ENCODE results near the gene RHOG. TPM values are rescaled to one million over a fixed set of nuclear protein-coding genes. Genes with fewer than 3 reads are reported as not detected.
A peak's percentile ranks its signal among the peaks of the same experiment; 100 is the strongest.

Gene RHOG
- total and polyA plus RNA-seq, 2 donors = 35.1 to 77.3 TPM

DNA sequence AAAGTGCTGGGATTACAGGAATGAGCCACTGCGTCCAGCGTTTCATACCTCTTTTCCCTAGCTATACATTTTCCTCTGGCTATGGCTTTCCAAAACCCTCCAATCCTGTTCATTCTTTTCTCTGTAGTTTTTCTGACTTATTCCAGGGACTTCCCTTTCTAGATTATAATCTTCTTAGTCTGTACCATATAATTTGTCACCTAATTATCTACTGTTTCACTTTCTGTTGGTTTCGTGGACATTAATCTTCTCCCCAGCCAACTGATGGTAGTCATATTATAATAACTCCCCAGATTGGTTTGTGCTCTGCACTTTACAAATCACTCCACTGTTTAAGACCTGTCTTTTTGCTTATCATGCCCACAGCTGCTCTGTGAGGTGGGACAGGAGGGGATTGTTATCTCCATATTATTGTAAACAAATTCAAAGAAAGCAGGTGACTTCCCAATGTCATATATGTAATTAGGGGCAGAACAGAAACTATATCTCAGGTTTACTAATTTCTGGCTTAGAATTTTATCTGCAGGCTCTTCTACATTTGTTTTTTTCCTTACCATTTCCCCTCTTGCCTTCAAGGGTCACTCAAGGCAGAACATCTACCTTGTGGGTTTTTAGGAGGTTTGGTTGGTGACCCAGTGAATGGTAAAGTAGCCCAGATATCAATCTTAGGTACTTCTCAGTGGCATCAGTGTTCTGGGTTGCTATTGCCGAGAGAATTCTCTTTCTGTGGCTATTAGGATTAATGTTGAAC is 38.6 kb upstream of the RHOG start:
- peaks cover 11 to 23% of the 10 kb centered on the region in 2 donors for H3K4me1 ChIP-seq (ENCODE audit: control insufficient read depth in 2 of 2, insufficient read depth in 2 of 2, low read length in 2 of 2)
- 58% methylated on average over 4 of the region's 4 CpGs for WGBS
- peaks cover 3 to 4% of the 10 kb centered on the region in 2 donors for H3K36me3 ChIP-seq (ENCODE audit: control insufficient read depth in 2 of 2, insufficient read depth in 2 of 2, low read length in 1 of 2)
- no peak overlapping the region for H3K27ac ChIP-seq (ENCODE audit: low read depth in 1 of 2, low read length in 1 of 2)
- H3K4me3 ChIP-seq (ENCODE audit: low read length in 2 of 2) = no peak overlapping the region
- no peaks in the 10 kb centered on the region for H3K27me3 ChIP-seq (ENCODE audit: control insufficient read depth in 2 of 2, insufficient read depth in 1 of 2, low read length in 1 of 2)
- no peaks in the 10 kb centered on the region for H3K9me3 ChIP-seq (ENCODE audit: control insufficient read depth in 2 of 2, insufficient read depth in 1 of 2, low read length in 1 of 2)
- DNase-seq (ENCODE audit: low read depth in 6 of 9, low spot score in 9 of 9) = no peak

DNA sequence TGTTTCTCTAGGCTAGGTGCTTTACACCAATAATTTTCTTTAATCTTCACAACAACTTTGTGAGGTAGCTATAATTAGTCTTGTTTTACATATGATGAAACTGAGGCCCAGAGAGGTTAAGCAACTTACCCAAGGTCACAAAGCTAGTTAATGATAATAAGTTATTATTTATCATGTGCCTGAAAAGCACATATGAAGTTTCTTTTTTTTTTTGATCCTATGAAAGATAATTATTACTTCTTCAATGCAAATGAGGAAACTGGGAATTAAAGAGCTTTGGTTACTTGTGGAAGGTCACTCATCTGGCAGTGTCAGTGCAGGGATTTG is 37.5 kb upstream of the RHOG start:
- Histone ChIP-seq H3K36me3 (ENCODE audit: control insufficient read depth in 2 of 2, insufficient read depth in 2 of 2, low read length in 1 of 2) (peaks cover 4% of the 10 kb centered on the region in 2 donors), H3K4me3 (ENCODE audit: low read length in 2 of 2) (no peak overlapping the region), H3K27ac (ENCODE audit: low read depth in 1 of 2, low read length in 1 of 2) (no peak overlapping the region), H3K9me3 (ENCODE audit: control insufficient read depth in 2 of 2, insufficient read depth in 1 of 2, low read length in 1 of 2) (no peaks in the 10 kb centered on the region), H3K4me1 (ENCODE audit: control insufficient read depth in 2 of 2, insufficient read depth in 2 of 2, low read length in 2 of 2) (peaks cover 11 to 26% of the 10 kb centered on the region in 2 donors), H3K27me3 (ENCODE audit: control insufficient read depth in 2 of 2, insufficient read depth in 1 of 2, low read length in 1 of 2) (no peaks in the 10 kb centered on the region)
- DNase-seq (ENCODE audit: low read depth in 6 of 9, low spot score in 9 of 9) = no peak

DNA sequence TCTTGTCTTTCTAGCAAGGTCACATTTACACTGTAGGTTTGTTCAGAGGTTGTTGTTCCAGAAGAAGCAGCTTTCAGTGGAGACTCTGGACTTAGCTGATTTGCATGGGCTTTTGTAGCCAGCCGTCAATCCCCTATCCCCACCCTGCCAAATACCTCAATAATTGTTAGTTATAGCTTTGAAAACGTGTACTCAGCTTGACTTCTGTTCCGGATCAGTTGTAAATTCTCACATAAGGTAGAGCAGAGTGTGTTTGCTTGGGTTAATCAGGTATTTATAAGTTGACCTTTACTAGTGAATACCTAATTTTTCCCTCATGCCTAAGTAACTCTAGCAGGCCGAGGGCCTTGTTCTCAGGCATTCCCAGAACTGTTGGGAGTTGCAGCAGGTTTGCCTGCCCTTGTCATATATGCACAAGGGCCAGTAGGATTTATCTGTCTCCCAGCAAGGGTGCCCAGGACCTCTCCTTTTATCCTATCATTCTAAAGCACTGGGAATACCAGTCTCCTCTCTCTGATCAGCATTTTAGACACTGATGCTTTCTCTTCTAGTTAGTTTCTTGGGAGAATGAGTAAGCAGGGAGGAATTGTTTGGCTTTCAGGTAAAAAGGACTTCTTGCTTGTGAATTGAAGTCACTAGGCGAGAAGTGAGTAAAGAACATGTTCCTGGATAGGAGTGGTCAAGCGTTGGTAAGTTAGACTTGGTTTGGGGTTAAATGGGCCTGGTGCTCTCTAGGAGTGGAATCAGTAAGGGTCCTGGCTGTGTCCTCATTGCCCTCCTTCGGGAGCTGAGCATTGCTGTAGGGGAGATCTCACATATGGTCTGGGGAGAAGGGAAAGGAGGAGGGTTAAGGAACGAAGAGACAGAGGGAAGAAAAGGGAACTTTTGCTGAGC is 36.9 kb upstream of the RHOG start:
- no peak for DNase-seq (ENCODE audit: low read depth in 6 of 9, low spot score in 9 of 9)
- Histone ChIP-seq H3K36me3 (ENCODE audit: control insufficient read depth in 2 of 2, insufficient read depth in 2 of 2, low read length in 1 of 2) (peaks cover 4 to 8% of the 10 kb centered on the region in 2 donors), H3K27ac (ENCODE audit: low read depth in 1 of 2, low read length in 1 of 2) (no peak overlapping the region), H3K4me3 (ENCODE audit: low read length in 2 of 2) (no peak overlapping the region), H3K27me3 (ENCODE audit: control insufficient read depth in 2 of 2, insufficient read depth in 1 of 2, low read length in 1 of 2) (no peaks in the 10 kb centered on the region), H3K4me1 (ENCODE audit: control insufficient read depth in 2 of 2, insufficient read depth in 2 of 2, low read length in 2 of 2) (peaks cover 11 to 26% of the 10 kb centered on the region in 2 donors), H3K9me3 (ENCODE audit: control insufficient read depth in 2 of 2, insufficient read depth in 1 of 2, low read length in 1 of 2) (no peaks in the 10 kb centered on the region)
- WGBS = 95% methylated on average over 8 of the region's 8 CpGs

DNA sequence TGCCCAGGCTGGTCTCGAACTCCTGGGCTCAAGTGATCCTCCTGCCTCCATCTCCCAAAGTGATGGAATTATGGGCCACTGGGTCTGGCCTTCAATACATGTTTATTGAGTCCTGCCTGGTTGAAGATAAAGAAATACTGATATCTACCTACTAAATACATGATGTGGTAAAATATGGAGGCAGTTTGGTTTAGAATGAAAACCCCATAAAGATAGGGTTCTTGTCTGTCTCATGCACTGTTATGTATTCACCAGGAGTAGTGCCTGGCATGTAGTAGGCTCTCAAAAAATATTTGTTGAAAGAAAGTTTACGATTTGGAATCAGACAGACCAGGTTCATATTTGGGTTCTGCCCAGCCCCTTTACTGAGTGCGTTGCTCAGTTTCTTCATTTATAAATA is 35.9 kb upstream of the RHOG start:
- no peaks in the 10 kb centered on the region for H3K9me3 ChIP-seq (ENCODE audit: control insufficient read depth in 2 of 2, insufficient read depth in 1 of 2, low read length in 1 of 2)
- 96% methylated on average over 3 of the region's 3 CpGs for WGBS
- no peak for DNase-seq (ENCODE audit: low read depth in 6 of 9, low spot score in 9 of 9)
- peak overlapping the region in 1 of 2 donors; percentile 0 for H3K27ac ChIP-seq (ENCODE audit: low read depth in 1 of 2, low read length in 1 of 2)
- peaks cover 7 to 8% of the 10 kb centered on the region in 2 donors for H3K36me3 ChIP-seq (ENCODE audit: control insufficient read depth in 2 of 2, insufficient read depth in 2 of 2, low read length in 1 of 2)
- H3K4me1 ChIP-seq (ENCODE audit: control insufficient read depth in 2 of 2, insufficient read depth in 2 of 2, low read length in 2 of 2) = peaks cover 11 to 26% of the 10 kb centered on the region in 2 donors
- H3K27me3 ChIP-seq (ENCODE audit: control insufficient read depth in 2 of 2, insufficient read depth in 1 of 2, low read length in 1 of 2) = no peaks in the 10 kb centered on the region
- no peak overlapping the region for H3K4me3 ChIP-seq (ENCODE audit: low read length in 2 of 2)

DNA sequence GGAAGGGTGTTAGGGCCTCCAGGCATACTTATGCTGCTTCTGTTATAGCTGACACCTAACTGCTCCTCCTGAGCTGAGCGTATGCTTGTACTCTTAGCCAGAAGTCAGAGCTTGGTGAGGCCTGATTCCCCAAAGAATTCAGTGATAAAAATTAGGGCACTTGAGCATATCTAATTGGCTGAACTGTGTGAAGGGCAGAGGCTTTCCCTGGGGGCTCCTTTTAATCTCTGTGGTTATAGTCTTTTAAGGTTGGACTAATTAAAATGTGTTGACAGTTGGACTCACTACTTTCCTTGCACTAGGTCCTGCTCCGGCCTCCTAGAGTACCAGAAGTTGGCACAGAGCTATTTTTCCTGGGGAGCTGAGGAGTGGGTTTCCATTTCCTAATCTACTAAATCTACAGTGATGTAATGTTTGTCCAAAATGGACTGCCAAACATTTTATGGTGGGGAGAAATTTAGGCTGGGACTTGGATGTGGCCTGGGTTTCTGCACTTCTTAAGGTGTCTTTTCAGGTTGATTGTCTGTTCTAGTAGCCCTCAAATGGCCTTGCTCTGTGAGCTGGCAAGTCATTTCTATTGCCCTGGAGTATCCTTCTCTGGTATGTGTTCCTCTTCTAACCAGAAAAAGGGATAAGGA is 33.1 kb upstream of the RHOG start:
- Histone ChIP-seq H3K9me3 (ENCODE audit: control insufficient read depth in 2 of 2, insufficient read depth in 1 of 2, low read length in 1 of 2) (no peaks in the 10 kb centered on the region), H3K4me1 (ENCODE audit: control insufficient read depth in 2 of 2, insufficient read depth in 2 of 2, low read length in 2 of 2) (peaks cover 9 to 27% of the 10 kb centered on the region in 2 donors), H3K27ac (ENCODE audit: low read depth in 1 of 2, low read length in 1 of 2) (no peak overlapping the region), H3K27me3 (ENCODE audit: control insufficient read depth in 2 of 2, insufficient read depth in 1 of 2, low read length in 1 of 2) (no peaks in the 10 kb centered on the region), H3K36me3 (ENCODE audit: control insufficient read depth in 2 of 2, insufficient read depth in 2 of 2, low read length in 1 of 2) (peaks cover 7 to 8% of the 10 kb centered on the region in 2 donors), H3K4me3 (ENCODE audit: low read length in 2 of 2) (no peak overlapping the region)
- DNase-seq (ENCODE audit: low read depth in 6 of 9, low spot score in 9 of 9) = no peak
- 98% methylated on average over 2 of the region's 2 CpGs for WGBS

DNA sequence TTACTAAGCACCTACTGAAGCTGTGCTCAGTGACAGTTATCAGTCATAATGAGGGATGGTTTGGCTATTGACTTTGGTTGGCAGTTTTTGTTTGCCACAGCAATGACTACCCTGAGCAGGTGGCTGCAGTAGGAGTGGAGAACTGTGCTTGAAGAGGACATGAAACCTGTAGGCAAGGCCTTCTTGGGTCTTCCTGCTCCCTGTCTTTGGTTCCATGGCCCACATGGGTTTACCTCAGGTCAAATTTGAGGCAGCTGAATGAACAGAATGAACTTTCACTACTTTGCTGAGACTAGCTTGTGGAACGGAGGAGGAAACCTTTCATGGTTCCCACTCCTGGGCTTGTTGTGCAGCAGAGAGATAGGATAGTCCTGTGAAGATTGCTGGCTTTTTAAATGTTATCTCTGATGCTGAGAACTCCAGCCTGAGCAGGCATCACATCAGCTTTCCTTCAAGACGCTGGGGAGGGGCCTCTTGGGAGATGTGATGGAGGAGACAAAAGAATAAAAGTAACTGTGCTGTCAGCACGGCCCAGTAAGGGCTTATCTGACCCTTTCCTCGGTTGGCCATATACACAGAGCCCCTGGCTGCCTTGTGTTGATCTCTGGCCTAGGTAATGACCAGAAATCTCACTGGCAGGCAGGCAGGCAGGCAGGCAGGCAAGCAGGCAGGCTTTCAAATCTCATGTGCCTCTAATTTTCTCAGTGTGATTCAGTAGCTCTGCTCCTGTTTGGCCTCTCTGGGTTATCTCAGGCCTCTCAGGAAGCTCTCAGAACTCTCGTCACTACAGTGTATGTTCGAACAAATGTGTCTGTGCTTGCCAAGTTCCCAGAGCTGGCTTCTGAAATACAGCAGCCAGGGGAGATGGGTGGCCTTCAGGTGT is 26.7 kb upstream of the RHOG start:
- DNase-seq (ENCODE audit: low read depth in 6 of 9, low spot score in 9 of 9) = peak in 1 of 9 donors; percentile 47
- H3K27ac ChIP-seq (ENCODE audit: low read depth in 1 of 2, low read length in 1 of 2) = peak overlapping the region; percentile 68 to 70
- no peaks in the 10 kb centered on the region for H3K27me3 ChIP-seq (ENCODE audit: control insufficient read depth in 2 of 2, insufficient read depth in 1 of 2, low read length in 1 of 2)
- H3K4me3 ChIP-seq (ENCODE audit: low read length in 2 of 2) = no peak overlapping the region
- WGBS = 70% methylated on average over 6 of the region's 6 CpGs
- H3K36me3 ChIP-seq (ENCODE audit: control insufficient read depth in 2 of 2, insufficient read depth in 2 of 2, low read length in 1 of 2) = peaks cover 0 to 3% of the 10 kb centered on the region in 2 donors
- H3K9me3 ChIP-seq (ENCODE audit: control insufficient read depth in 2 of 2, insufficient read depth in 1 of 2, low read length in 1 of 2) = no peaks in the 10 kb centered on the region
- peaks cover 36 to 60% of the 10 kb centered on the region in 2 donors for H3K4me1 ChIP-seq (ENCODE audit: control insufficient read depth in 2 of 2, insufficient read depth in 2 of 2, low read length in 2 of 2)

DNA sequence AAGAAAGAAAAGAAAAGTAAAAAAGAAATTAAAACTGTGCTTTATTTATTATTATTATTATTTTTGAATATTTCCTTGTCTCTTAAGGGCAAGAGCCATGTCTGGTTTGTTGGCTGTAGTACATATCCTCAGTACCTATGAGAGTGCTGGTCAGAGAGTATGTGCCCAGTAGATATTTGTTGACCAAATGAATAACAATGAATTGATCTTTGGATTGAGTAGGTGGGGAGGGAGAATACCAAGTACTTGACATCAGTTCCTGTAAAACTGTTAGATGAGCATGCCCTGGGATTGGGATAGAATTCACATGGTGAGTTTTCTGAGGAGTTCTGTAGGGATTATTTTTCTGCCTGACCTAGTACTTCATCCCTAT is 26.1 kb upstream of the RHOG start:
- no peak for DNase-seq (ENCODE audit: low read depth in 6 of 9, low spot score in 9 of 9)
- Histone ChIP-seq H3K4me3 (ENCODE audit: low read length in 2 of 2) (no peak overlapping the region), H3K27me3 (ENCODE audit: control insufficient read depth in 2 of 2, insufficient read depth in 1 of 2, low read length in 1 of 2) (no peaks in the 10 kb centered on the region), H3K9me3 (ENCODE audit: control insufficient read depth in 2 of 2, insufficient read depth in 1 of 2, low read length in 1 of 2) (no peaks in the 10 kb centered on the region), H3K27ac (ENCODE audit: low read depth in 1 of 2, low read length in 1 of 2) (peak overlapping the region; percentile 68 to 70), H3K36me3 (ENCODE audit: control insufficient read depth in 2 of 2, insufficient read depth in 2 of 2, low read length in 1 of 2) (peaks cover 0 to 3% of the 10 kb centered on the region in 2 donors), H3K4me1 (ENCODE audit: control insufficient read depth in 2 of 2, insufficient read depth in 2 of 2, low read length in 2 of 2) (peaks cover 37 to 66% of the 10 kb centered on the region in 2 donors)

DNA sequence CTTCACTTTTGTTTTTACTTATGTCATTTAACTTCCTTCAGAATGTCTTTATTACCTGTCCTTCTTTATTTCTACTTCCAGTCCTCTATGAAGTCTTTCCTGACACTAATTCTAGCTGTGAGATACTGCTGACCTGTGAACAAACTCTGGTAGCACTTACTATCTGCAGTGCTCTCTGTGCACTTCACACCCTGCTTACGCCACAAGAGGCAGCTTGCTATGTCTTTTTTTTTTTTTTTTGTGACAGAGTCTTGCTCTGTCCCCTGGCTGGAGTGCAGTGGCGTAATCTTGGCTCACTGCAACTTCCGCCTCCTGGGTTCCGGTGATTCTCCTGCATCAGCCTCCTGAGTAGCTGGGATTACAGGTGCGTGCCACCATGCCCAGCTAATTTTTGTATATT is 25.4 kb upstream of the RHOG start:
- Histone ChIP-seq H3K36me3 (ENCODE audit: control insufficient read depth in 2 of 2, insufficient read depth in 2 of 2, low read length in 1 of 2) (peaks cover 0 to 3% of the 10 kb centered on the region in 2 donors), H3K27ac (ENCODE audit: low read depth in 1 of 2, low read length in 1 of 2) (peak overlapping the region in 1 of 2 donors; percentile 76), H3K9me3 (ENCODE audit: control insufficient read depth in 2 of 2, insufficient read depth in 1 of 2, low read length in 1 of 2) (no peaks in the 10 kb centered on the region), H3K4me3 (ENCODE audit: low read length in 2 of 2) (no peak overlapping the region), H3K4me1 (ENCODE audit: control insufficient read depth in 2 of 2, insufficient read depth in 2 of 2, low read length in 2 of 2) (peaks cover 39 to 70% of the 10 kb centered on the region in 2 donors), H3K27me3 (ENCODE audit: control insufficient read depth in 2 of 2, insufficient read depth in 1 of 2, low read length in 1 of 2) (no peaks in the 10 kb centered on the region)
- peak in 1 of 9 donors; percentile 36 for DNase-seq (ENCODE audit: low read depth in 6 of 9, low spot score in 9 of 9)
- WGBS = 90% methylated on average over 5 of the region's 5 CpGs

Data from thymus (tissue), 11 donors.